OCI-LY7 (cell line): ENCODE data around the gene CASP12.

Source experiments
- CTCF ChIP-seq: fragments of 200-600 bp; sonication (generic); conservative IDR thresholded peaks from 2 replicates; pipeline ENCODE4 v1.5.1; 2014; ENCODE audit warnings: mild to moderate bottlenecking, antibody characterized with exemption, low read length, moderate library complexity, mixed read lengths
- EZH2phosphoT487 ChIP-seq: fragments of 200-600 bp; sonication (generic); IDR thresholded peaks from 2 replicates; pipeline ENCODE4 v1.6.1; 2018; ENCODE audit warnings: low read depth, borderline replicate concordance, mild to moderate bottlenecking, mixed run types, antibody characterized with exemption, low read length, moderate library complexity, mixed read lengths

- TF ChIP-seq CTCF: no peak
- no peak for TF ChIP-seq EZH2phosphoT487
Observed at GRCh38 chr11:104899226-104899625, 966 bp upstream of the CASP12 start.
